H1 (cell line): ENCODE data around the gene INSYN1. TPM values are rescaled to one million over a fixed set of nuclear protein-coding genes. Genes with fewer than 3 reads are reported as not detected.

Experiments used
- CTCF ChIA-PET: fragments of 300-600 bp; sonication (Branson Sonifier 250); formaldehyde crosslinking; loops from one replicate; lab custom pipeline; 2021; ENCODE audit not compliant: partially characterized antibody; lab: Charles Lee
- POLR2A ChIA-PET: fragments of 300-600 bp; sonication (Branson Sonifier 250); formaldehyde crosslinking; loops from one replicate; lab custom pipeline; 2021; ENCODE audit warnings: inconsistent platforms; ENCODE audit not compliant: partially characterized antibody; lab: Charles Lee
- DNase-seq, 2 experiments: peaks; one replicate each; pipeline versions ENCODE4 v3.0.0 to v3.0.0-alpha.2; 2010 to 2022; ENCODE audit warnings: low spot score in 2 of 2, low read depth in 1 of 2, mixed read lengths in 1 of 2
- FAIRE-seq: peaks from 2 replicates; lab custom pipeline; 2011; peaks lifted over from hg19 to GRCh38; lab: Jason Lieb, UNC
- H2AFZ ChIP-seq: 2 replicates; pipeline ENCODE4 v1.8.1; 2012; ENCODE audit warnings: low read length, inconsistent platforms
- H2AK5ac ChIP-seq: 2 replicates; pipeline ENCODE4 v1.6.1; 2013; ENCODE audit warnings: low read depth, low read length
- H2BK120ac ChIP-seq: replicated peaks from 2 replicates; pipeline ENCODE3; 2013; ENCODE audit warnings: low read depth, low read length, inconsistent platforms
- H2BK12ac ChIP-seq: 2 replicates; pipeline ENCODE4 v1.6.1; 2013; ENCODE audit warnings: low read depth, low read length
- H2BK15ac ChIP-seq: 2 replicates; pipeline ENCODE4 v1.6.1; 2013; ENCODE audit warnings: low read length
- H2BK20ac ChIP-seq: 2 replicates; pipeline ENCODE4 v1.6.1; 2013; ENCODE audit warnings: low read length
- H2BK5ac ChIP-seq: 2 replicates; pipeline ENCODE4 v1.6.1; 2013; ENCODE audit warnings: low read depth, low read length
- H3K14ac ChIP-seq: 2 replicates; pipeline ENCODE4 v1.6.1; 2013; ENCODE audit warnings: inconsistent platforms; ENCODE audit not compliant: insufficient read length
- H3K18ac ChIP-seq: 2 replicates; pipeline ENCODE4 v1.6.1; 2013; ENCODE audit warnings: low read length; ENCODE audit errors: extremely low read depth
- H3K23ac ChIP-seq: 2 replicates; pipeline ENCODE4 v1.6.1; 2013; ENCODE audit warnings: inconsistent platforms; ENCODE audit not compliant: insufficient read length
- H3K23me2 ChIP-seq: 2 replicates; pipeline ENCODE4 v1.6.1; 2013; ENCODE audit warnings: low read depth, low read length
- H3K27ac ChIP-seq: 2 replicates; pipeline ENCODE4 v1.6.1; 2011; ENCODE audit warnings: low read depth, low read length, inconsistent platforms
- H3K27me3 ChIP-seq, 4 experiments: replicated peaks in 1 of 4; 1 replicate in 1 of 4; 2 replicates in 3 of 4; pipeline versions ENCODE4 v1.6.1 to v1.8.1; 2011 to 2013; ENCODE audit warnings: low read length in 3 of 4, mild to moderate bottlenecking in 3 of 4, inconsistent platforms in 2 of 4, mixed read lengths in 2 of 4, moderate library complexity in 1 of 4; ENCODE audit not compliant: control insufficient read depth in 3 of 4, insufficient read depth in 3 of 4; ENCODE audit errors: extremely low read depth in 1 of 4
- H3K36me3 ChIP-seq, 4 experiments: 2 replicates each; pipeline versions ENCODE4 v1.6.1 to v1.8.1; 2011 to 2013; ENCODE audit warnings: mild to moderate bottlenecking in 4 of 4, low read length in 3 of 4, moderate library complexity in 2 of 4, control low read depth in 1 of 4, inconsistent platforms in 1 of 4; ENCODE audit not compliant: insufficient read depth in 4 of 4, control insufficient read depth in 2 of 4
- H3K4ac ChIP-seq: replicated peaks from 2 replicates; pipeline ENCODE3; 2013; ENCODE audit warnings: low read length, low read depth, mixed read lengths, inconsistent platforms; ENCODE audit not compliant: insufficient read length
- H3K4me1 ChIP-seq, 4 experiments: replicated peaks in 1 of 4; 1 replicate in 1 of 4; 2 replicates in 3 of 4; pipeline versions ENCODE4 v1.6.1 to v1.8.1; 2011 to 2013; ENCODE audit warnings: low read length in 3 of 4, inconsistent platforms in 2 of 4, mixed read lengths in 1 of 4; ENCODE audit not compliant: insufficient read depth in 4 of 4, control insufficient read depth in 3 of 4
- H3K4me2 ChIP-seq, 2 experiments: 2 replicates each; pipeline versions ENCODE4 v1.6.1 to v1.8.1; 2011 to 2013; ENCODE audit warnings: low read depth in 2 of 2, low read length in 2 of 2, control low read depth in 1 of 2, inconsistent platforms in 1 of 2, mild to moderate bottlenecking in 1 of 2; ENCODE audit not compliant: insufficient read depth in 1 of 2
- H3K4me3 ChIP-seq, 4 experiments: fragments of 200-600, 300-600 bp in 1 of 4; sonication (generic), shearing (Covaris generic), sonication (Bioruptor Twin) in 1 of 4; 2 replicates each; pipeline versions ENCODE4 v1.5.1 to v1.8.1; 2011 to 2016; ENCODE audit warnings: low read length in 4 of 4, low read depth in 3 of 4, control low read depth in 2 of 4, inconsistent platforms in 2 of 4, mild to moderate bottlenecking in 2 of 4, mixed read lengths in 1 of 4, moderate library complexity in 1 of 4; ENCODE audit not compliant: insufficient read depth in 2 of 4; ENCODE audit errors: extremely low read depth in 1 of 4
- H3K56ac ChIP-seq: replicated peaks from 2 replicates; pipeline ENCODE3; 2013; ENCODE audit warnings: low read depth, mild to moderate bottlenecking, mixed read lengths, low read length, inconsistent platforms; ENCODE audit not compliant: insufficient read length
- H3K79me1 ChIP-seq: 2 replicates; pipeline ENCODE4 v1.6.1; 2013; ENCODE audit warnings: low read depth, low read length, control low read depth
- H3K79me2 ChIP-seq, 2 experiments: 2 replicates each; pipeline versions ENCODE4 v1.6.1 to v1.8.1; 2012 to 2013; ENCODE audit warnings: low read length in 2 of 2, mild to moderate bottlenecking in 2 of 2, inconsistent platforms in 1 of 2; ENCODE audit not compliant: insufficient read depth in 2 of 2, control insufficient read depth in 1 of 2
- H3K9ac ChIP-seq, 4 experiments: replicated peaks in 1 of 4; 1 replicate in 1 of 4; 2 replicates in 3 of 4; pipeline versions ENCODE4 v1.6.1 to v1.8.1; 2011 to 2013; ENCODE audit warnings: low read depth in 3 of 4, low read length in 3 of 4, control low read depth in 2 of 4, mild to moderate bottlenecking in 2 of 4, moderate library complexity in 2 of 4, inconsistent platforms in 1 of 4; ENCODE audit errors: extremely low read depth in 1 of 4
- H3K9me3 ChIP-seq, 2 experiments: 2 replicates each; pipeline versions ENCODE4 v1.6.1 to v1.8.1; 2012 to 2013; ENCODE audit warnings: mild to moderate bottlenecking in 2 of 2, moderate library complexity in 2 of 2, control low read depth in 1 of 2, inconsistent platforms in 1 of 2, low read depth in 1 of 2, low read length in 1 of 2, mixed read lengths in 1 of 2; ENCODE audit not compliant: insufficient read depth in 2 of 2
- H4K20me1 ChIP-seq, 2 experiments: replicated peaks in 1 of 2; 2 replicates each; pipeline versions ENCODE3 to v1.8.1; 2011 to 2013; ENCODE audit warnings: inconsistent platforms in 2 of 2, low read length in 2 of 2, mild to moderate bottlenecking in 1 of 2; ENCODE audit not compliant: insufficient read depth in 2 of 2, control insufficient read depth in 1 of 2
- H4K5ac ChIP-seq: 2 replicates; pipeline ENCODE4 v1.6.1; 2013; ENCODE audit warnings: low read length, low read depth, mixed read lengths, inconsistent platforms; ENCODE audit not compliant: insufficient read length
- H4K8ac ChIP-seq: 2 replicates; pipeline ENCODE4 v1.8.0; 2013; ENCODE audit warnings: mild to moderate bottlenecking, moderate library complexity, low read length, inconsistent platforms; ENCODE audit not compliant: insufficient read depth; ENCODE audit errors: extremely low read depth
- H4K91ac ChIP-seq: replicated peaks from 2 replicates; pipeline ENCODE3; 2013; ENCODE audit warnings: low read length, mixed read lengths, inconsistent platforms; ENCODE audit not compliant: insufficient read length
- BACH1 ChIP-seq: IDR thresholded peaks from 2 replicates; pipeline ENCODE4 v1.6.1; 2012; ENCODE audit warnings: low read length, improper control_type of control experiment
- BRCA1 ChIP-seq: IDR thresholded peaks from 2 replicates; pipeline ENCODE4 v1.6.1; 2012; ENCODE audit warnings: low read depth, low read length, improper control_type of control experiment
- CREB1 ChIP-seq: IDR thresholded peaks from 2 replicates; pipeline ENCODE4 v1.6.1; 2012; ENCODE audit warnings: inconsistent platforms
- GTF2F1 ChIP-seq: IDR thresholded peaks from 2 replicates; pipeline ENCODE4 v1.6.1; 2012; ENCODE audit warnings: low read depth, low read length, improper control_type of control experiment, borderline replicate concordance
- JUND ChIP-seq: IDR thresholded peaks from 2 replicates; pipeline ENCODE4 v1.6.1; 2011; ENCODE audit warnings: mild to moderate bottlenecking, improper control_type of control experiment, low read length
- KDM1A ChIP-seq: fragments of 200-600, 300-600 bp; sonication (generic); IDR thresholded peaks from 2 replicates; pipeline ENCODE4 v1.7.1; 2016; ENCODE audit warnings: mild to moderate bottlenecking, low read length, borderline replicate concordance
- MAFK ChIP-seq: IDR thresholded peaks from 2 replicates; pipeline ENCODE4 v1.6.1; 2012; ENCODE audit warnings: low read depth, mild to moderate bottlenecking, improper control_type of control experiment, low read length
- NANOG ChIP-seq: IDR thresholded peaks from 2 replicates; pipeline ENCODE4 v1.6.1; 2011; ENCODE audit warnings: low read length, low read depth, mild to moderate bottlenecking, inconsistent platforms; ENCODE audit not compliant: insufficient read depth, poor library complexity, severe bottlenecking
- NRF1 ChIP-seq: IDR thresholded peaks from 2 replicates; pipeline ENCODE4 v1.6.1; 2011; ENCODE audit warnings: mild to moderate bottlenecking, low read depth, low read length, improper control_type of control experiment
- SIX5 ChIP-seq: IDR thresholded peaks from 2 replicates; pipeline ENCODE4 v1.6.1; 2011; ENCODE audit warnings: mild to moderate bottlenecking, low read depth, low read length
- TAF1 ChIP-seq: IDR thresholded peaks from 2 replicates; pipeline ENCODE4 v1.6.1; 2011; ENCODE audit warnings: mild to moderate bottlenecking, low read depth, low read length
- YY1 ChIP-seq: IDR thresholded peaks from 2 replicates; pipeline ENCODE4 v1.6.1; 2011; ENCODE audit warnings: low read depth, mild to moderate bottlenecking, low read length
- WGBS, 2 experiments: shearing (Covaris generic) in 1 of 2; methylation state at CpG; one replicate each; pipeline versions ENCODE4 v1.1.6 to v1.1.7; 2013 to 2015; ENCODE audit warnings: low lambda C conversion rate in 2 of 2, mixed read lengths in 2 of 2, inconsistent platforms in 1 of 2, low coverage in 1 of 2, missing lambda C conversion rate in 1 of 2; ENCODE audit not compliant: insufficient replicate concordance in 2 of 2, insufficient coverage in 1 of 2, insufficient read length in 1 of 2; ENCODE audit errors: extremely low coverage in 1 of 2, missing lambda C conversion rate in 1 of 2; 5-methylcytosine and 5-hydroxymethylcytosine counted together
- polyA plus RNA-seq, 7 experiments: library from polyadenylated mRNA; depleted of rRNA in 3 of 7; stranded (reverse) in 5 of 7; unstranded in 2 of 7; fragments of >200 nt in 5 of 7; fragments of 200-250 nt in 2 of 7; gene quantifications; 1 replicate in 5 of 7; 2 replicates in 1 of 7; 4 replicates in 1 of 7; pipeline versions ENCODE4 v1.2.1 to v1.2.3, GENCODE V29; 2011 to 2013; ENCODE audit warnings: missing spikeins in 2 of 7, mixed read lengths in 2 of 7
- total RNA-seq: library from RNA; stranded (reverse); fragmentation: NEBNext Ultra II Directional; extraction: Animal tissue kit (Norgen Biotek cat#: 25700); gene quantifications from 2 replicates; pipeline ENCODE4 v1.2.1, GENCODE V29; 2021
- TF ChIP-seq, protein P1 (sequence below): IDR thresholded peaks from 2 replicates; pipeline ENCODE4 v1.6.1; 2012; ENCODE audit warnings: inconsistent platforms

The INSYN1 gene
- total and polyA plus RNA-seq, 2 of the 8 experiments (the other 6 are each of a cell fraction or from before 2014, with no cell fraction given): 7.2 to 10.2 TPM

DNA sequence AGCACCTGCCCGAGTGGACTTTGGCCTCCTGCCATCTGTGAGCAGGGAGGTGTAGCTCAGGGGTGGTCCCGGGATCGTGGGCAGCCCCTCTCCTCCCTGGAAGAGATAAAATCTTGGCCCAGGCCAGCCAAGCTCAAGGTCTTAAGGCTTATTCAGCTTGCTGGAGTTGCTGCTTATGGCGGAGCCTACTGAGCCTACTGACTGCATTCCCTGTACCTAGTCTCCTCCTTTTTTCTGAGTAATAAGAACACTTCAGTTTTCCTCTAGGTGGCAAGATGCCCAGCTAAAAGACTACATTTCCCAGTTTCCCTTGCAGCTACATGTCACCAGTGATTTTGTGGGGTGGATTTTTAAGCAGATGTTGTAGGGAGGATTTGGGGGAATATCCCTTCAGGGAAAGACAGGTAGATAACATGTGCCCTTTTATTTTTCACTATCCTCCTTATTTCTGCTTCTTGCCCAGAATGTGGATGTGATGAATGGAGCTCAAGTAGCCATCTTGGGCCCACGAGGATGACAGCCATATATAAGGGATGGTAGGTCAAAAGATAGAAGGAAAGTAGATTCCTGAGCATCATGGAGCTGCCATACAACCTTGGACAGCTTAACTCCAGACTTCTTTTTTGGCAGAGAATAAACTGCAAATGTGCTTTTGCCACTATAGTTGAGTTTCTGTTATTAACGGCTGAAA, 41.4 kb upstream of the INSYN1 start:
- Histone ChIP-seq H3K4me3 (no peak overlapping the region), H3K9ac (no peak overlapping the region), H2AFZ (no peak overlapping the region), H2BK5ac (no peak overlapping the region), H4K20me1 (no peaks in the 10 kb centered on the region), H2BK15ac (peak overlapping the region; percentile 55; the same call in 1 of the 2 replicates), H2BK120ac (no peak overlapping the region), H3K4ac (no peak overlapping the region), H3K4me2 (no peak overlapping the region), H3K4me1 (peaks cover 0 to 9% (median under 1%) of the 10 kb centered on the region in 4 experiments; a peak in 3 of 7 replicates), H3K14ac (no peak overlapping the region), H3K79me1 (no peaks in the 10 kb centered on the region), H2BK20ac (peak overlapping the region; percentile 35; the same call in 1 of the 2 replicates), H3K27me3 (no peaks in the 10 kb centered on the region; a peak in 1 of 7 replicates), H3K23ac (no peak overlapping the region), H4K91ac (no peak overlapping the region), H3K79me2 (no peaks in the 10 kb centered on the region), H2AK5ac (no peak overlapping the region), H4K5ac (no peak overlapping the region), H4K8ac (no peak overlapping the region; the same call in 1 of the 2 replicates), H2BK12ac (no peak overlapping the region), H3K36me3 (no peaks in the 10 kb centered on the region), H3K9me3 (no peaks in the 10 kb centered on the region), H3K23me2 (no peaks in the 10 kb centered on the region), H3K18ac (no peak overlapping the region), H3K27ac (no peak overlapping the region), H3K56ac (no peak overlapping the region)
- 76% methylated on average over 6 of the region's 6 CpGs; no CpG with 5 or more reads in 1 of the 2 experiments for WGBS, 2 experiments
- CTCF ChIA-PET: interaction anchor here (0.6 to 1.7 kb wide), 11 partner anchors 10 to 128 kb away, joined by 3 to 6 read pairs (median 3); no protein-coding TSS in a partner anchor
- peak; percentile 32 for FAIRE-seq
- no peak for DNase-seq
- POLR2A ChIA-PET: interaction anchor here (0.8 to 1.4 kb wide), 2 partner anchors 27 to 161 kb away, joined by 3 to 5 read pairs; partner anchors contain the start of gene NPTN
- no peak for TF ChIP-seq CREB1
- no peak for TF ChIP-seq NRF1
- TF ChIP-seq JUND: no peak
- no peak for TF ChIP-seq TAF1
- no peak for TF ChIP-seq MAFK
- TF ChIP-seq YY1: 0 out of 2 replicates have a peak, but pooled peaks have one; percentile 6
- no peak for TF ChIP-seq GTF2F1
- peak; percentile 46; the same call in 1 of the 2 replicates for TF ChIP-seq SIX5
- no peak for TF ChIP-seq NANOG
- no peak for TF ChIP-seq BRCA1
- no peak for TF ChIP-seq BACH1
- TF ChIP-seq KDM1A: peak; percentile 94
- TF ChIP-seq, protein P1, sequence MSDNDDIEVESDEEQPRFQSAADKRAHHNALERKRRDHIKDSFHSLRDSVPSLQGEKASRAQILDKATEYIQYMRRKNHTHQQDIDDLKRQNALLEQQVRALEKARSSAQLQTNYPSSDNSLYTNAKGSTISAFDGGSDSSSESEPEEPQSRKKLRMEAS: no peak
